ENCODE data around the gene FAM163B.

FAM163B gene

DNA sequence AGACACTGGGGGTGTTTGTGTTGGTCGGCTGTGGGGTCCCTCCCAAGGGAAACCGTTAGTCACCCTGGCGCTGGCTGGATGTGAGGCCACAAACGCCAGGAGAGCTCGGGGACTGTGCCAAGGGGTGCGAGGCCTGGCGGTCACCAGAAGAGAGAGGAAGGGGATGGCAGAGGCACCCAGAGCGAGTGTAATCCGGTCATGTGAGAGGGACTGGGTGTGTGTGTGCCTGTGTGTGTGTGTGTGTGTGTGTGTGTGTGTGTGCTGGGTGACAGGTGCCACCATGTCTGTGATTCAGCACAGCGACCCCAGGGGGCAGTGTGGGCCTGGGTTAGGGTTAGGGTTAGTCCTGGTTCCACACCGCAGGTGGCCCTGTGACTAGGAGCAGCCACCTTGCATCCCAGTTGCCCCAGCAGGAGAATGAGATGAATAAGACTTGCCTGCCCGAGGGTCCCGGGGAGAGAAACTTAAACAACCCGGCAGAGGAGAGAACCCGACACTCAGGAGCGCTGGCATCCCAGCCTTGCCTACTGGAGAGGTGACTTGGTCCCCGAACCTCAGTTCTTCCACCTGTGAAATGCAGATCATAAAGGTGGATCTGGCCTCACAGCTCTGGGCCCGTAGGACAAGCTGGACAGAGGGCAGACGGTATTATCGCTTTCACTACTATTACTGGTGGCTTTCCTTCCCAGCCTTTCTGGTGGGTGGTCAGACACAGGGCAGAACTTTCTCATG, 76.1 kb downstream of the FAM163B start:
- no peak overlapping the region for H3K4me3 ChIP-seq (ENCODE audit: low read length)
- peaks cover 85% of the 10 kb centered on the region for H3K27me3 ChIP-seq (ENCODE audit: control insufficient read depth, insufficient read depth, low read length)
- no peak overlapping the region for H3K9ac ChIP-seq (ENCODE audit: low read depth, low read length)
- no peaks in the 10 kb centered on the region for H3K36me3 ChIP-seq (ENCODE audit: insufficient read depth, low read length)
- H3K9me3 ChIP-seq (replicated peaks; ENCODE audit: low read length): no peaks in the 10 kb centered on the region
- no peak overlapping the region for H3K4me2 ChIP-seq (ENCODE audit: low read length)
- peaks cover 19% of the 10 kb centered on the region for H3K4me1 ChIP-seq (ENCODE audit: control insufficient read depth, insufficient read depth, low read length)

DNA sequence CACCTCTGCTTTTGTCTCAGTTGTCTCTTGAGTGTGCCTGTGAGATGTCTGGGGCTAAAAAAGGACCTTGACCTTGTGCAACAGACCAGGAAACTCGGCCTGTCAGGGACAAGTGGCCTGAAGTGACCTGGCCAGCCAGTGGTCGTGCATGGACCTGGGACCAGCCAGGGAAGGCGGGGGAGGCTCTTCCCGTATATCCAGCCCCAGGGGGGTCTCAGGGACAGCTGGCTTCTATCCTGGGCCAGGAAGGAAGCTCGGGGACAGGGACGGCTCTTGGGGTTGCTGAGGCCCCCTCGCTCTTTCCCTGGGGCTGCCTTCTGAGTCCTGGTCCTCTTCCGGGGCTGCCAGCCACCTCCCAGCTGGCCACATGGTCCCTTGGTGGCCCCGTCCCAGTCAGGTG, 77.9 kb downstream of the FAM163B start:
- peaks cover 85% of the 10 kb centered on the region for H3K27me3 ChIP-seq (ENCODE audit: control insufficient read depth, insufficient read depth, low read length)
- no peaks in the 10 kb centered on the region for H3K9me3 ChIP-seq (replicated peaks; ENCODE audit: low read length)
- peaks cover 29% of the 10 kb centered on the region for H3K4me1 ChIP-seq (ENCODE audit: control insufficient read depth, insufficient read depth, low read length)
- no peak overlapping the region for H3K4me2 ChIP-seq (ENCODE audit: low read length)
- no peak overlapping the region for H3K4me3 ChIP-seq (ENCODE audit: low read length)
- H3K9ac ChIP-seq (ENCODE audit: low read depth, low read length): no peak overlapping the region
- H3K36me3 ChIP-seq (ENCODE audit: insufficient read depth, low read length): no peaks in the 10 kb centered on the region

DNA sequence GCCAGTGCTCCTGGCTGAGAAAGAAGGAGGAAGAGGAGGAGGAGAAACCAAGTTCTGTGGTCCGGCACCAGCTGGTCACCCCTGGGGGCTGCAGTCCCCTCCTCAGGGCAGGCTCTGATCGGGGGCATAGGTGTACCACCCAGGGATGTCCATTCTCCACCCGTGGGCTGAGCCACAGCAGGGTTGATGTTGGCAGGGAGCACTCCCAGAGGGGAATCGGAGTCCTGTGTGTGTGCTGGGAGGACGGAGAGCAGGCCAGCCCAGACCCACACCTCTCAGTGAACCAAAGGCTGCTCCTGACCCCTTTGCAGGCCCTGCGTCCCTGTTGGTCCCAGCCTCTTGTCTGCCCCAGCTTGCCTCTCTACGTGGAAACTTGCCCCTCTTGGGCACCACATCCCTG, 79.3 kb downstream of the FAM163B start:
- Histone ChIP-seq H3K4me3 (ENCODE audit: low read length) (no peak overlapping the region), H3K9me3 (replicated peaks; ENCODE audit: low read length) (no peaks in the 10 kb centered on the region), H3K27me3 (ENCODE audit: control insufficient read depth, insufficient read depth, low read length) (peaks cover 85% of the 10 kb centered on the region), H3K4me1 (ENCODE audit: control insufficient read depth, insufficient read depth, low read length) (peaks cover 29% of the 10 kb centered on the region), H3K36me3 (ENCODE audit: insufficient read depth, low read length) (no peaks in the 10 kb centered on the region), H3K4me2 (ENCODE audit: low read length) (no peak overlapping the region), H3K9ac (ENCODE audit: low read depth, low read length) (no peak overlapping the region)

DNA sequence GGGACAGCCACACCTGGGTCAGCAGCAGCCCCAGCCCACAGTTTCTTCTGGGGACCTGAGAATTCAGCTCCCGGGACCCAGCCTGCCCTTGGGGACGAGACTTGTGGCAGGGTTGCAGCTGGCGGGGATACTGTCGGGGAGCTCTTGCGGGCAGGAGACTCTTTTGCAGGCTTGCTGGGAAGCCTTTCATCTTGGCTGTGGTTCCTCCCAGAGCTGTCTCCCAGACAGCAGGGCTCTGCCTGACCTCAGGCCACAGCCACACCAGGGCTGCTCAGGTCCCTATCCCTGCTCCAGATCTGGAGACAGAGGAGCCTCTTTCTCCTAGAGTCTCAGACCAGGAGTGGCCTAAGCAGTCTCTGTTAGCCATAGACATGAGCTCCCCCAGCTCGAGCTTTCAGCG, 79.7 kb downstream of the FAM163B start:
- H3K9me3 ChIP-seq (replicated peaks; ENCODE audit: low read length): no peaks in the 10 kb centered on the region
- H3K4me3 ChIP-seq (ENCODE audit: low read length): no peak overlapping the region
- no peaks in the 10 kb centered on the region for H3K36me3 ChIP-seq (ENCODE audit: insufficient read depth, low read length)
- H3K9ac ChIP-seq (ENCODE audit: low read depth, low read length): no peak overlapping the region
- peaks cover 86% of the 10 kb centered on the region for H3K27me3 ChIP-seq (ENCODE audit: control insufficient read depth, insufficient read depth, low read length)
- H3K4me2 ChIP-seq (ENCODE audit: low read length): no peak overlapping the region
- H3K4me1 ChIP-seq (ENCODE audit: control insufficient read depth, insufficient read depth, low read length): peaks cover 28% of the 10 kb centered on the region

DNA sequence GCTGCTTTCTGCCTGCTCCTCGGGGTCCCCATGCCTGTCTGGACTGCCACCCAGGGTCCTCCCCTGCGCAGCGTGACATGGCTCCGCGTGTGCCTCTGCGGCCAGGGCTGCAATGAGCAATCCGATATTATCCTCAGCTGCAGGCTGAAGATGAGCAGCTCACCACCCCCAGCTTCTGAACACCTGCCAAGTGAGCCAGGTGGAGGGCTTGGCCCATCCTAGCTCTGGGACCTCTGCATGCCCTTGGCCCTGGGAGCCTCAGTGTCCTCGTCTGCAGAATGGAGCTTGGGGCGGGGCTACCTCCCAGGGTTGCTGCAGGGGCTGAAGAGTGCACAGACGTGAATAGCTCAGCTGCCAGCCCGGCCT, 80.3 kb downstream of the FAM163B start:
- H3K36me3 ChIP-seq (ENCODE audit: insufficient read depth, low read length): no peaks in the 10 kb centered on the region
- no peak overlapping the region for H3K4me3 ChIP-seq (ENCODE audit: low read length)
- no peak overlapping the region for H3K9ac ChIP-seq (ENCODE audit: low read depth, low read length)
- no peak overlapping the region for H3K4me2 ChIP-seq (ENCODE audit: low read length)
- H3K4me1 ChIP-seq (ENCODE audit: control insufficient read depth, insufficient read depth, low read length): peaks cover 22% of the 10 kb centered on the region
- no peaks in the 10 kb centered on the region for H3K9me3 ChIP-seq (replicated peaks; ENCODE audit: low read length)
- peaks cover 87% of the 10 kb centered on the region for H3K27me3 ChIP-seq (ENCODE audit: control insufficient read depth, insufficient read depth, low read length)

DNA sequence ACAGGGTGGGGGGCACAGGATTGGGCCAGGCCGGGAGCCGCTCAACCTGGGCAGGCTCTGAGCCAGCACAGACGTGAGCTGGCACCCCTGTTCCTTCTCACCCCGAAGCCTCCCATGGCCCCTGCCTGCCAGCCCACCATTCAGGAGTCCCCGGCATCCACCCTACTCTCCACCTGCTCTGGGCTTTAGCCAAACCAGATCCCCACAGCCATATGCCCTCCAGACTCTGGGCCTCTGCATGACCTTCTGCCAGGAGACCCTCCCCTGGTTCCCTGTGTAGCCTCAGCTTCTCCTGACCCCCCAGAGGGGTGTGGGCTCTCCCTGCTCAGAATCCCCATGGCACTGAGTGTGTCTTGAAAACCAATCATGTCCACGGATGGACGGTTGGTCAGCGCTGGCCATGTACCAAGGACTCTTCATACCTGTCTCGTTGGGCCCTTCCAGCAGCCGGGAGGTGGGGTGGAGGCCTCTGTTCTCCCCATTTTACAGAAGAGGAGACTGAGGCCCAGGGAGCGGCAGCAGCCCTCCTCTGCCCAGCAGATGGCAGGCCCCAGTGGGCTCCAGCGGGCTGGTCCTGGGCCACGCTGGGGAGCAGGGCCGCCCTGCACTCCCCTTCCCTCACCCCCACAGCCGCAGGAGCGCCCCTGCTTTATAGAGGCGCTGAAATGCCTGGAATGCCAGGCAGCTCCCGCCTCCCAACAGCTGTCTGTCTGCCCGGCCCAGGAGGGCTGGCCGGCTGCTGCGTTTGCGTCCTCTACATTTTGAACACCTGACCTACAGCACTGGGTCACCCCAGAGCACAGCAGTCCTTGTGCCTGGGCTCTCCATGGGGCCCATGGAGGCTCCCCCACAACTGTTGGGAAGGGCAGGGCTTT, 81.0 kb downstream of the FAM163B start:
- H3K9ac ChIP-seq (ENCODE audit: low read depth, low read length): no peak overlapping the region
- H3K27me3 ChIP-seq (ENCODE audit: control insufficient read depth, insufficient read depth, low read length): peaks cover 85% of the 10 kb centered on the region
- H3K36me3 ChIP-seq (ENCODE audit: insufficient read depth, low read length): no peaks in the 10 kb centered on the region
- no peak overlapping the region for H3K4me3 ChIP-seq (ENCODE audit: low read length)
- H3K4me1 ChIP-seq (ENCODE audit: control insufficient read depth, insufficient read depth, low read length): peaks cover 22% of the 10 kb centered on the region
- H3K9me3 ChIP-seq (replicated peaks; ENCODE audit: low read length): no peaks in the 10 kb centered on the region
- H3K4me2 ChIP-seq (ENCODE audit: low read length): no peak overlapping the region

DNA sequence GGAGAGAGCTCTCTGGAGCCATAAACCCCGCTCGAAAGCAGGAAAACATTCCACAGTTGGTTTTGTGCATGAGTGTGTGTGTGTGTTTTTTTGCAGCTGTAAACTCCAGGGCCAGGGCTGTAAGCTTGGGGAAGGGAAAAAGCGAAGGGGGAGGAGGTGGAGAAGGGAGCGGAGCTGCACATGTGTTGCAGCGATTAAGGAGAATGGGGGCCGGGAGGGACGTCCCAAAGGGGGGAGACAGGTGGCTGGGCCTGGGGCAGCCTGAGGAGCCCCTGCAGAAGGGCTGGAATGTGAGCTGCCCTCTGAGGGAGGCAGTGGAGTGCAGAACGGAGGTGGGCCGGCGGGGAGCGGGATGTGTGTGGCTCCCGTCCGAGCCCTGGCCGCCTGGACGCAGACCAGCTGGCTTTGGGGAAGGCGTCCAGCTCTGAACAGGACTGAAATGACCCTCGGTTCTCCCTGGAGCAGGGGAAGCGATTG, 81.7 kb downstream of the FAM163B start:
- no peak overlapping the region for H3K4me3 ChIP-seq (ENCODE audit: low read length)
- peaks cover 80% of the 10 kb centered on the region for H3K27me3 ChIP-seq (ENCODE audit: control insufficient read depth, insufficient read depth, low read length)
- H3K4me2 ChIP-seq (ENCODE audit: low read length): no peak overlapping the region
- H3K9me3 ChIP-seq (replicated peaks; ENCODE audit: low read length): no peaks in the 10 kb centered on the region
- H3K4me1 ChIP-seq (ENCODE audit: control insufficient read depth, insufficient read depth, low read length): peaks cover 20% of the 10 kb centered on the region
- H3K9ac ChIP-seq (ENCODE audit: low read depth, low read length): no peak overlapping the region
- H3K36me3 ChIP-seq (ENCODE audit: insufficient read depth, low read length): no peaks in the 10 kb centered on the region

Measured in skeletal muscle satellite cell (primary cell).